ENCODE data around the gene HMGN1.

Gene HMGN1

DNA sequence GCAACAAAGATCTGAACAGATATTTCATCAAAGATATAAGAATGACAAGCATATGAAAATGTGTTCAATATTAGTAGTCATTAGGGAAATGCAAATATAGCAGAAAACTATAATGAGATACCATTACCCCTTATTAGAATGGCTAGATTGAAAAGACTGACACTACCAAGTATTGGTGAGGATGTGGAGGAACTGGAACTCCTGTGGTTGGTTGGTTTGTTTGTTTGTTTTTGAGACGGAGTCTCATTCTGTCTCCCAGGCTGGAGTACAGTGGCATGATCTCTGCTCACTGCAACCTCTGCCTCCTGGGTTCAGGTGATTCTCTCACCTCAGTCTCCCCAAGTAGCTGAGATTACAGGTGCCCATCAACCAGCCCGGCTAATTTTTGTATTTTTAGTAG, 18.9 kb upstream of the HMGN1 start:
- no peak for DNase-seq (ENCODE audit: low read depth)

DNA sequence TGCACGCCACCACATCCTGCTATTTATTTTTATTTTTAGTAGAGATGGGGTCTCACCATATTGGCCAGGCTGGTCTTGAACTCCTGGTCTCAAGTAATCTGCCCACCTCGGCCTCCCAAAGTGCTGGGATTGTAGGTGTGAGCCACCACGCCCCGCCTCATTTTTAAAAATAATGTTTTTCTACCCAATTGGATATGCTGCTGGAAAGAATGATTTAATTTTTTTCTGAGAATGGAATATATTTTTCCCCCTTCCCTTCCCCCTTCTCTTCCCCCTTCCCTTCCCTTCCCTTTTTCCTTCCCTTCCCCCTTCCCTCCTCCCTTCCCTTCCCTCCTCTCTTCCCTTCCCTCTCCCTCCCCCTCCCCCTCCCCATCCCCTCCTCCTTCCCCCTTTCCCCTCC, 17.7 kb upstream of the HMGN1 start:
- DNase-seq (ENCODE audit: low read depth): no peak

DNA sequence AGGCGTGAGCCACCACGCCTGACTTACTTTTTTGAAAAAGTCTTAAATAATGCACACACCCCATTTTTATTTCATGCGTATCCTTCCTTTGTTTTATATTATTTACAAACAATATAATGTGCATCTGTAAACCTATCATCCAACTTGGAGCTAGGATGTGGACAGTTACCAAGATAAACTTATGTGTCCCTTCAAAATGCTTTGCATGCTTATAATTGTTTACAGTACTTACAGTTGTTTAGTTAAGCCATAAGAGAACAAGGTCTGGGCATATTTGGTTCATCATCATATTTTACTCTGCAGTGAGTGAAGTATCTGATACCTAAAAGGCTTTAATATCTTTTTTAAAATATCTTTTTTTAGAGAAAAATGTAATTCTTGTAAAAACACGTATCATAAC, 16.1 kb upstream of the HMGN1 start:
- DNase-seq (ENCODE audit: low read depth): no peak

DNA sequence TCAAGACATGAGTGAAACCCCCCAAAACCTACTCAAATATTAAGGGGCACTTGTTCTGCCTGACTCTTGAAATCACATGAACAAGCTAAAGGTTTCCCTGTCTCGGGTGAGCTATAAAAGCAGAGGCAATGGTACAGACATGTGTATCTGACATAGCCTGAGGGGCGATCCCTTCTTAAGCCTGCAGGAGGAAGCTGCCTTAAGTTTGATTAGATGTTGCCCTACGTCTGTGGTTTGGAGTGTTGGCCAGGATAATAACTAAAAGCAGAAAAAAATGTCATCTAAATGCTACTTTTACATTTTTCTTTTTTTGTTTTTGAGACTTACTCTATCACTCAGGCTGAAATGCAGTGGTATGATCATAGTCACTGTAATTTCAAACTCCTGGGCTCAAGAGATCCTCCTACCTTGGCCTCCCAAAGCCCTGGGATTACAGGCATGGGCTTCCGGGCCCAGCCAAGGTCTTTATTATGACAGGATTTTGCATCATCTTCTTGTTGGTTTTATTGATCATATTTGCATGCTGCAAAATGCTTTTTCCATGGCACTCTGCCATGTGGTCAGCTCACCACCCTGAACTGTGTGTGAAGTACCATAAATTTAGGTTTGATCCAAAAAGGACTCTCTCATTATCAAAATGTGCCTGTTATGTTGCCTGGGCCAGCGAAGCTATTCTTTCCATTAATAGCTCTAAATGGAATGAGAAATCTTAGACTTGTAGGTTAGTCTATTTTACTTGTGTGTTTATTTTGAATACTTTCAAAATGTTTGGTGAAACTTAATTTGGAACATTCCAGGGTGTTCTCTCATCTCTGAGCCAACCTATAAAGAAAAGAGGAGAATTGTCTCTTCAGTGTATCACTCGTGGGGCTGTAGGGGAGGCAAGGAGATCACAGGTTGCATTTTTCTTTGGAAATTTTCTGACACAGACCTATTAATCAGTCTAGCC, 15.0 kb upstream of the HMGN1 start:
- peak; percentile 81 for DNase-seq (ENCODE audit: low read depth)

- DNase-seq (ENCODE audit: low read depth): no peak
Measured at GRCh38 chr21:39362733-39363132, 13.8 kb upstream of the HMGN1 start.

DNA sequence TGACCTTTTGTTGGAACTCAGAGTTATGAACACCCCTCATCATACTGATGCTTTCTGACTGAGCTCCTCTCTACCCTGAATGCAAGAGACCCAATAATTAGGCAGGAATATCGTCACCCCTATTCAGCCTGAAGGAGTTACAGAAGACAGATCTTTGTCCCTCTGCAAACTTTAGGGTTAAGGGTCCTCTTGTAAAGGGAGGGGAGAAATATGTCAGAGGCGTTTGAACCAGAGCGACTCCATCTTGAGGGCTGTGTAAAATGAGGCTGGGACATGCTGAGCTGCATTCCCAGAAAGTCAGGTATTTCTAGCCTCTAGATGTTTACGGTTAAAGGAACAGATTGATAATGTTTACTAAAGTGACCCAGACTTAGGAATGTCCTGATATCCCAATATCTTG, 10.5 kb upstream of the HMGN1 start:
- DNase-seq (ENCODE audit: low read depth): no peak

GRCh38 chr21:39353295-39353694, 4.4 kb upstream of the HMGN1 start:
- no peak for DNase-seq (ENCODE audit: low read depth)

- DNase-seq (ENCODE audit: low read depth): no peak
Measured at GRCh38 chr21:39350094-39351005, 1.5 kb upstream of the HMGN1 start.

DNA sequence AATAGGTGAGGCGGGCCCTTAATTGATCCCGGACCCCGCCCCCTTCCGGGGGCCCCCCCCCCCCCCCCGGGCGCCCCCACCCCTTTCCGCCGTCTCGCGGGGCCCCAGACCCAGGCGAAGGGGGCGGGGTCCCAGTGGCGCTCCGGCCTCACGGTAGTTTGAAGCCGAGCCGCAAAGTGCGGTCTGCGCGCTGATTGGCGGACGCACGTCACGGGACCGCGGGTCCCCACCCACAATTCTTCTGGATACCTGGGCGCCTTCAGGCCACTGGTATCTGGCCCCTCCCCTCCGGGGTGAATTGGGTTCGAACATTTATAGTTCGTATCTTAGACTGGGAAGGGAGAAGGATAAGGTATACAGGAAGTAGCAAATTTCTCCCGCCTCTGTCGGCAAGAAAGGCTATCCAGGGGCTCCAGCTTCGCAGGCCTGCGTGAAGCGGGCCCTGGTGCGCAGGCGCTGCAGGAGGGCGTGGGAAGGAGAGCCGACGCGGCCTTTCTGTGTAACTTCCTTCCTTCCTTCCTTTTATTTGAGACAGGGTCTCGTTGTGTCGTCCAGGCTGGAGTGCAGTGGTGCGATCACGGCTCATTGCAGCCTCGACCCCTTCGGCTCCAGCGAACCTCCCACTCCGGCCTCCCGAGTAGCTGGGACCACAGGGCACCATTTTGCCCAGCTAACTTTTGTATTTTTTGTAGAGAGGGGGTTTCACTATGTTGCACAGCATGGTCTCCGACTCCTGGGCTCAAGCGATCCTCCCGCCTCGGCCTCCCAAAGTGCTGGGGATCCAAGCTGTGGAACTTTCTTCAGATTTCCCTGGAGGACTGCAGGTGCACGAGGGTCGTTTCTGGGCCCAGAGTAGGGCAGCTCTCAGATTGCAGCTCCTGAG, 564 bp upstream of the HMGN1 start:
- DNase-seq (ENCODE audit: low read depth): peak; percentile 98

- DNase-seq (ENCODE audit: low read depth): no peak
Measured at GRCh38 chr21:39348040-39348354, 891 bp downstream of the HMGN1 start.

DNA sequence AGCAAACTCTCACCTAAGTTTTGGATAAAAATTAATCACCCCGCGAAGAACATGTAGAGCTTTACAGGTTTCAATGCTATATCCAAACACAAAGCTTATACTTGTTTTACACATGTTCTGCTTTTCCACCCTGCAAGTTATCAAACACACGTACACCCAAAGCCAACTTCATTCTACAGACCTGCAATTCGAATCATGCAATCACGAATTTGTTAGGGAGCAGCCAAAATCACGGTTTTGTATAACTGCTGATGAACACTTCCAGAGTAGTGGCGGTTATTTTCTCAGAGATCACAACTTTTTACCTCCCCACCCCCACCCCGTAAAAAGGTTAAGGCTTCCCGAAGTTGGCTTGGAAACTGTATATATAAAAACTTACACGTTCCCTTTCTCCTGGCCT, 1.4 kb downstream of the HMGN1 start:
- DNase-seq (ENCODE audit: low read depth): no peak

DNA sequence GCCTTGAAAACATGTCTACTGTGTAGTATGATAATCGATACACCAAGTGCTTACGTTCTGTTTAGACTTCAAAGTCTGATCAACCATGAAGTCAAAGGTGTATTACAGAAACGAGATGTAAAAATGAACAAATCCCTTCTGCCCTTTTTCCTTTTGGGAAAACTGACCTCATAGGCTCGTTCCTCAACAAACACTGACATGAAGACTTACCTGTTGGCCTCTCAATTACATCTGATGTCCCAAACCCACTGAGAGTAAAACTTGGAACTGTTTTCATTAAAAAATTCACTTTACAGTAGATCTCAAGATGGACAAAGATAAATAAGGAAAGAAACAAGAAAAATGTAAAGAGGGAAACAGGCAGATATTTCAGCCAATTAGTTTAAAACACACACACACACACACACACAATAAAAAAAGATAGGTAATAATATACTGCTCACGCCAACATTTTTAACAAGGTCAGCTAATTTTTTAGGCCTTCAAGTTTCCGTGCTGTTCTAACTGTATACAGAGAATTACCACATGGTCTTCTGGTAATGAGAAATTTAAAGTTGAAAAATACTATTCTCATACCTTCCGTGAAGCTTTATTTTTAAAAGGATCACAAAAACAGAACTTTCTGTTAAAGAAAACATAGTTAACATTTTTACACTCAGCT, 2.1 kb downstream of the HMGN1 start:
- no peak for DNase-seq (ENCODE audit: low read depth)

DNA sequence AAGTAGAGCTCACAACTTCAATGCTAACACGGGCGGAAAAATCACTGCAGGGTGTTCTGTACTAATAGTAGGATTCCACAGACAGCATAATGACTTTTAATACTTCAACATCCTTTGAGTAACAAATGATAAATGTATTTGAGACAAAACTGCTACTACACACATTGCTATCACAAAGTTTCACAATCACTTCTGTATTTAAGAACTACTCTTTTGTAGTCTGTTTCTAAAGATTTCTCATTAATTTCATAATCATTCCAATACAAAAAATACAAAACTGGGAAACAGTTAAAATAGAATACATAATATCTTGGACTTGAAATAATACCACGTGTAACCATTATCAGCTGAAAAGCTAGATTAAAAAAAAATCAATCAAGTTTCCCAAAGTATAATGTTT, 2.7 kb downstream of the HMGN1 start:
- no peak for DNase-seq (ENCODE audit: low read depth)

GRCh38 chr21:39345440-39345839, 3.4 kb downstream of the HMGN1 start:
- no peak for DNase-seq (ENCODE audit: low read depth)

DNA sequence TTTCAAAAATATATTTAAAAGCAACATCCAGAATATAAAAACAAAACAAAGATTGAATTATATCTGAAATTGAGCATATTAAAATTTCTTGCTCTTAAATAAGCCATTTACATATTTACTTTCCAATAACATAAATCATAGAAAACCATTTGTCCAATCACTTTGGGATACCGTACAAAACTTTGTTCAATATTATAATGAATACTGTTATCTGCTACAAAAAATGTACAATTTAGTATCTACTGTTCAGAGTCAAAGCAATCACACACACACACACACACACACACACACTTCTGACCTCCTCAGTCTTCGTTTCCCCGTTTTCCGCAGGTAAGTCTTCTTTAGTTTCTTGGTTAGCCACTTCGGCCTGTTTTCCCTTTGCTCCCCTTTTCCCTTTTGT, 4.0 kb downstream of the HMGN1 start:
- no peak for DNase-seq (ENCODE audit: low read depth)

DNA sequence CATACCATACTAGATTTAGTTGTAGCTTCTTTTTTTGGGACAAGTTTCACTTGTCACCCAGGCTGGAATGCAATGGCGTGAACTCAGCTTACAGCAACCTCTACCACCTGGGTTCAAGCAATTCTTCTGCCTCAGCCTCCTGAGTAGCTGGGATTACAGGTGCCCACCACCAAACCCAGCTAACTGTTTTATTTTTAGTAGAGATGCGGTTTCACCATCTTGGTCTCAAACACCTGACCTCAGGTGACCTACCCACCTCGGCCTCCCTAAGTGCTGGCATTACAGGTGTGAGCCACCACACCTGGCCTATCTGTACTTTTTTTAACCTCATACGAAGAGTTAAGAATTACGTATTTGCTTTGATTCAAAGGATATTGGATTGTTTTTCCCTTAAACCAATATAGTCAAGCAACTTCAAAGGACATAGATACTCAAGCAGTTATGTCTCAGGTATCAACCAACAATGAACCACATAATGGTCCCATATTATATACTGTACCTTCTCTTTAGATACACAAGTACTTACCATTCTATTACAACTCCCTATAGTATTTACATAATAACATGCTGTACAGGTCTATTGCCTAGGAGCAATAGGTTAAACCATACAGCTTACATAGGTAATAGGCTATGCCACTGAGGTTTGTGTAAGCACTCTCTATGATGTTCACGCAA, 7.5 kb downstream of the HMGN1 start:
- DNase-seq (ENCODE audit: low read depth): no peak

GRCh38 chr21:39340687-39341086, 8.2 kb downstream of the HMGN1 start:
- no peak for DNase-seq (ENCODE audit: low read depth)

DNA sequence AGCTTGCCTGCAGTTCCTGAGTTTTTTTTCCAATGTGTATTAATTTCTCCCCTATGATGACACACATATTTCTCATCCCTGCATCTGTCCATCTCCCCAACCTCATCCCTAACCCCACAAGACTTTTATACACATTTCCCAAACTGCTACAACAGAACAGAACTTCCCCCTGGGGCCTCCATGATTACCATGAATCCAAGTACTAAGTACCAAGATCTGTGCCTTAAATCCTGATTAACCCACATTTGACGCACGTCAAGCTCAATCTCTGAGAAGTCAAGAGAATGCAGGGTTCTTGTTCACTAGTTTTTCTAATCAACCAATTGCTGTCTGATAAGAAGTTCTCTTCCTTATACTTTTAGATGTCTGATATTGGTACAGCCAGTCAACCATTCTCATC, 9.7 kb downstream of the HMGN1 start:
- no peak for DNase-seq (ENCODE audit: low read depth)

DNA sequence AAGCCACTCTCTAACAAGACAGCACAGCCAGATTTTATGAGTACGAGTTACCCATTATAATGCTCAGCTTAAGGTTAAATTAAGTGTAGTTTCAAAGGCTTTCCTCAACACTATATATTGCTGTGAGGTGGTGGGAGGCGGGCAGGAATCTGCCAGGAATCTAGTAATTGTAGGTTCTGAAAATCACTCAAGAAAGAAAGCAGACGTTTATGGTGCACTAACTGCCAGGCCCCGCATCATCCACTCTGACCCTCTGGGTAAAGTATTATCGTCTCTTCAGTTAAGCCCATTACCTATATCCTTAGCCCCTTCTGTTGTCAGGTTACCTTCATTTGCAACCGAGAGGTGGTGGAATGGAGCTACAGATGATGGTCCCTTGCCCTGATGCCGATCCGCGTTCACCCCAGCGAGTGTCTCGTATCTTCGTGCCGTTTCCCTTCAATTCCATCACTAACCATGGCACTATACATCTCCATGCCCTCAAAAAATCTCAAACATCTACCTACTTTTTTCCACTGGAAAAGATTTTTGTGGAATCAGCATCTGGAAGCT, 12.4 kb downstream of the HMGN1 start:
- no peak for DNase-seq (ENCODE audit: low read depth)

GRCh38 chr21:39334611-39335010, 14.3 kb downstream of the HMGN1 start:
- DNase-seq (ENCODE audit: low read depth): no peak

GRCh38 chr21:39332175-39332574, 16.7 kb downstream of the HMGN1 start:
- DNase-seq (ENCODE audit: low read depth): no peak

Measured in CMK (cell line).